DND-41 (cell line): ENCODE data around the gene NANOS3.

ENCODE experiments used
- CTCF ChIP-seq: IDR thresholded peaks from 2 replicates; pipeline ENCODE4 v1.5.1; 2012; ENCODE audit warnings: borderline replicate concordance, low read length, moderate library complexity, mild to moderate bottlenecking; ENCODE audit not compliant: poor library complexity, severe bottlenecking; ENCODE audit errors: extremely low read depth
- EZH2 ChIP-seq: IDR thresholded peaks from 3 replicates; pipeline ENCODE4 v1.6.1; 2012; ENCODE audit warnings: borderline replicate concordance, low read depth, mild to moderate bottlenecking, moderate library complexity, low read length, inconsistent platforms; ENCODE audit not compliant: severe bottlenecking

- no peak for TF ChIP-seq CTCF
- no peak for TF ChIP-seq EZH2
Observed at GRCh38 chr19:13860679-13861391, 16.1 kb upstream of the NANOS3 start.
